CD14-positive monocyte (primary cell): Measurements from ENCODE around the gene GFOD1. TPM values are rescaled to one million over a fixed set of nuclear protein-coding genes. Genes with fewer than 3 reads are reported as not detected.

Experiments
- DNase-seq, 3 donors: peaks; one replicate each; pipeline ENCODE4 v3.0.0-alpha.2; 2011 to 2022
- H2AFZ ChIP-seq: 2 replicates; pipeline ENCODE4 v1.6.0; 2012; ENCODE audit warnings: mild to moderate bottlenecking, low read depth, low read length, inconsistent platforms; ENCODE audit not compliant: insufficient read depth, poor library complexity, severe bottlenecking
- H3K27ac ChIP-seq, 2 donors: 1 replicate in 1 of 2; 2 replicates in 1 of 2; pipeline ENCODE4 v1.5.1; 2012 to 2013; ENCODE audit warnings: low read length in 2 of 2, control low read depth in 1 of 2, inconsistent platforms in 1 of 2, low read depth in 1 of 2, mild to moderate bottlenecking in 1 of 2
- H3K27me3 ChIP-seq, 2 donors: one replicate each; pipeline versions ENCODE4 v1.6.0 to v1.6.1; 2011 to 2013; ENCODE audit warnings: low read length in 2 of 2; ENCODE audit not compliant: control insufficient read depth in 2 of 2, insufficient read depth in 2 of 2
- H3K36me3 ChIP-seq, 2 donors: replicated peaks in 1 of 2; 1 replicate in 1 of 2; 2 replicates in 1 of 2; pipeline versions ENCODE4 v1.5.1 to v1.6.1; 2012 to 2013; ENCODE audit warnings: low read length in 2 of 2, control low read depth in 1 of 2, inconsistent platforms in 1 of 2, mild to moderate bottlenecking in 1 of 2; ENCODE audit not compliant: insufficient read depth in 2 of 2, control insufficient read depth in 1 of 2
- H3K4me1 ChIP-seq, 2 donors: 1 replicate in 1 of 2; 2 replicates in 1 of 2; pipeline versions ENCODE4 v1.5.1 to v1.6.1; 2012 to 2013; ENCODE audit warnings: low read length in 2 of 2, control low read depth in 1 of 2, inconsistent platforms in 1 of 2, mild to moderate bottlenecking in 1 of 2, moderate library complexity in 1 of 2; ENCODE audit not compliant: insufficient read depth in 2 of 2, control insufficient read depth in 1 of 2
- H3K4me2 ChIP-seq: replicated peaks from 2 replicates; pipeline ENCODE3; 2012; ENCODE audit warnings: low read length, moderate library complexity, mild to moderate bottlenecking; ENCODE audit not compliant: poor library complexity, severe bottlenecking; ENCODE audit errors: extremely low read depth
- H3K4me3 ChIP-seq, 3 experiments: fragments of 200-600 bp in 1 of 3; sonication (generic) in 1 of 3; replicated peaks in 1 of 3; 1 replicate in 2 of 3; 2 replicates in 1 of 3; pipeline ENCODE4 v1.5.1; 2011 to 2013; ENCODE audit warnings: low read length in 3 of 3, mild to moderate bottlenecking in 3 of 3, control low read depth in 2 of 3, low read depth in 2 of 3, inconsistent platforms in 1 of 3, moderate library complexity in 1 of 3
- H3K79me2 ChIP-seq: 2 replicates; pipeline ENCODE4 v1.6.0; 2012; ENCODE audit warnings: mild to moderate bottlenecking, control low read depth, inconsistent platforms, low read length, moderate library complexity; ENCODE audit not compliant: insufficient read depth
- H3K9ac ChIP-seq: 2 replicates; pipeline ENCODE4 v1.6.0; 2017; ENCODE audit warnings: low read length, mild to moderate bottlenecking; ENCODE audit not compliant: insufficient read depth, poor library complexity, severe bottlenecking
- H3K9me3 ChIP-seq, 2 donors: replicated peaks in 1 of 2; 1 replicate in 1 of 2; 2 replicates in 1 of 2; pipeline versions ENCODE4 v1.5.1 to v1.6.1; 2012 to 2013; ENCODE audit warnings: low read length in 2 of 2, control low read depth in 1 of 2; ENCODE audit not compliant: control insufficient read depth in 1 of 2, insufficient read depth in 1 of 2
- H4K20me1 ChIP-seq: 2 replicates; pipeline ENCODE4 v1.6.0; 2012; ENCODE audit warnings: mild to moderate bottlenecking, low read length, control low read depth, moderate library complexity; ENCODE audit not compliant: insufficient read depth
- H3K27ac Mint-ChIP-seq, 7 donors: one replicate each; pipeline ENCODE4 v1.8.0; 2020; ENCODE audit warnings: mild to moderate bottlenecking in 7 of 7, mixed read lengths in 7 of 7, moderate library complexity in 6 of 7, inconsistent platforms in 2 of 7
- H3K27me3 Mint-ChIP-seq, 3 donors: one replicate each; pipeline ENCODE4 v1.8.0; 2021 to 2022; ENCODE audit warnings: low read depth in 3 of 3, mild to moderate bottlenecking in 3 of 3, mixed read lengths in 3 of 3, moderate library complexity in 3 of 3, inconsistent platforms in 1 of 3
- H3K36me3 Mint-ChIP-seq, 2 donors: one replicate each; pipeline ENCODE4 v1.8.0; 2020; ENCODE audit warnings: mixed read lengths in 2 of 2, inconsistent platforms in 1 of 2, mild to moderate bottlenecking in 1 of 2
- H3K4me1 Mint-ChIP-seq: one replicate; pipeline ENCODE4 v1.8.0; 2020; ENCODE audit warnings: mild to moderate bottlenecking, mixed read lengths
- H3K4me3 Mint-ChIP-seq, 2 donors: one replicate each; pipeline ENCODE4 v1.8.0; 2020; ENCODE audit warnings: mild to moderate bottlenecking in 2 of 2, mixed read lengths in 2 of 2, moderate library complexity in 1 of 2
- H3K9me3 Mint-ChIP-seq, 7 donors: one replicate each; pipeline ENCODE4 v1.8.0; 2020 to 2022; ENCODE audit warnings: mixed read lengths in 7 of 7, mild to moderate bottlenecking in 6 of 7, moderate library complexity in 6 of 7, inconsistent platforms in 2 of 7
- CTCF ChIP-seq: fragments of 200-600 bp; IDR thresholded peaks from one replicate; pipeline ENCODE4 v1.8.0; 2022; ENCODE audit warnings: antibody characterized with exemption, mild to moderate bottlenecking
- WGBS: methylation state at CpG from one replicate; pipeline ENCODE4 v1.1.5; 2013; ENCODE audit warnings: missing lambda C conversion rate; ENCODE audit not compliant: insufficient coverage; 5-methylcytosine and 5-hydroxymethylcytosine counted together
- intact Hi-C, 2 donors: fragments of 100-400 bp; cut with micrococcal nuclease; formaldehyde crosslinking; loops; one replicate each; pipeline versions ENCODE4 v1.15.0 to v1.15.1; 2023
- polyA plus RNA-seq, 3 donors: library from polyadenylated mRNA; depleted of rRNA in 1 of 3; unstranded in 2 of 3; stranded (reverse) in 1 of 3; fragments of 300-500 nt in 2 of 3; fragments of >200 nt in 1 of 3; fragmentation: Illumina TruSeq in 2 of 3; gene quantifications; 1 replicate in 2 of 3; 2 replicates in 1 of 3; pipeline ENCODE4 v1.2.3, GENCODE V29; 2012 to 2021

Gene GFOD1
- polyA plus RNA-seq, 3 donors: 2.4 to 8.7 (median 2.4) TPM

- Mint-ChIP-seq H3K4me1 (peaks cover 46% of the 10 kb centered on the region), H3K27ac (peak overlapping the region; percentile 87 to 96 (median 93)), H3K9me3 (peaks cover 5 to 12% (median 8%) of the 10 kb centered on the region in 7 donors), H3K27me3 (peaks cover 0 to 4% (median 0%) of the 10 kb centered on the region in 3 donors), H3K36me3 (peaks cover 2% of the 10 kb centered on the region in 2 donors), H3K4me3 (peak overlapping the region in 1 of 2 donors; percentile 17)
- Histone ChIP-seq H3K9ac (no peak overlapping the region), H3K4me2 (peak overlapping the region; percentile 9), H3K4me1 (peaks cover 31 to 36% of the 10 kb centered on the region in 2 donors), H3K36me3 (no peaks in the 10 kb centered on the region), H3K27ac (peak overlapping the region; percentile 61 to 80), H4K20me1 (no peaks in the 10 kb centered on the region), H3K9me3 (peaks cover 4% of the 10 kb centered on the region in 2 donors), H3K4me3 (no peak overlapping the region), H3K27me3 (no peaks in the 10 kb centered on the region), H2AFZ (peak overlapping the region; percentile 66), H3K79me2 (peaks cover 12% of the 10 kb centered on the region)
- 0% methylated on average over 4 of the region's 5 CpGs for WGBS
- intact Hi-C loops: no loop called here
- TF ChIP-seq CTCF: no peak
- DNase-seq: peak; percentile 60 to 68 (median 68)
These were observed 53.7 kb downstream of the GFOD1 start for GRCh38 chr6:13433709-13434121.

- Mint-ChIP-seq H3K4me3 (peak overlapping the region in 1 of 2 donors; percentile 18), H3K4me1 (peaks cover 50% of the 10 kb centered on the region), H3K27me3 (peaks cover 0 to 4% (median 2%) of the 10 kb centered on the region in 3 donors), H3K36me3 (peaks cover 2 to 3% of the 10 kb centered on the region in 2 donors), H3K9me3 (peaks cover 5 to 12% (median 8%) of the 10 kb centered on the region in 7 donors), H3K27ac (peak overlapping the region; percentile 52 to 96 (median 93))
- H3K9me3 ChIP-seq: peaks cover 4% of the 10 kb centered on the region in 2 donors
- H2AFZ ChIP-seq: no peak overlapping the region
- H3K9ac ChIP-seq: no peak overlapping the region
- H3K27me3 ChIP-seq: no peaks in the 10 kb centered on the region
- intact Hi-C loops: no loop called here
- H3K27ac ChIP-seq: peak overlapping the region in 1 of 2 donors; percentile 80
- peak; percentile 44 to 72 (median 63) for DNase-seq
- H3K79me2 ChIP-seq: peaks cover 12% of the 10 kb centered on the region
- H3K4me1 ChIP-seq: peaks cover 36 to 40% of the 10 kb centered on the region in 2 donors
- H3K36me3 ChIP-seq: no peaks in the 10 kb centered on the region
- no peak overlapping the region for H3K4me3 ChIP-seq
- TF ChIP-seq CTCF: no peak
- no peaks in the 10 kb centered on the region for H4K20me1 ChIP-seq
- H3K4me2 ChIP-seq: no peak overlapping the region
- WGBS: 60% methylated on average over 2 of the region's 4 CpGs
These were observed 54.7 kb downstream of the GFOD1 start for GRCh38 chr6:13432526-13433184.
